Esophagus mucosa (tissue), 1 donor: ENCODE measurements around the gene COX15. TPM values are rescaled to one million over a fixed set of nuclear protein-coding genes. Genes with fewer than 3 reads are reported as not detected.
"Not testable (repeated sequence)": the region's sequence is repeated elsewhere in the genome, so short reads cannot be mapped to it uniquely, and the experiment has no call there.

Experiments used
- ATAC-seq: fragments of 200-7000 bp; cut with Tn5 transposase; one replicate; pipeline ENCODE4 v1.9.1; 2020
- total RNA-seq: library from RNA; stranded (reverse); gene quantifications from one replicate; pipeline ENCODE4 v1.2.4, GENCODE V29; 2023
- donor health status: DM: yes; HTN: yes; CAD: no.

Gene COX15
- total RNA-seq, result 28.5 TPM

- ATAC-seq, result peak; percentile 93
Observed at GRCh38 chr10:99732033-99732842, at the start of gene COX15, which contains the start of gene CUTC. COX15 (minus strand) TSS chr10:99732127; CDS start chr10:99732049, 78 bp downstream. CUTC (plus strand) TSS chr10:99732234; CDS start chr10:99732349, 115 bp downstream.

- peak; percentile 31 for ATAC-seq
Observed at GRCh38 chr10:99779335-99779734, 47.4 kb upstream of the COX15 start.

GRCh38 chr10:99777918-99778714 is 46.2 kb upstream of the COX15 start:
- ATAC-seq, result peak; percentile 50

GRCh38 chr10:99775850-99776249 is 43.9 kb upstream of the COX15 start:
- peak; percentile 88 for ATAC-seq

GRCh38 chr10:99770408-99771045 is 38.6 kb upstream of the COX15 start:
- ATAC-seq, result no peak

GRCh38 chr10:99769706-99770105 is 37.8 kb upstream of the COX15 start:
- no peak for ATAC-seq

GRCh38 chr10:99768556-99768955 is 36.6 kb upstream of the COX15 start:
- no peak for ATAC-seq

GRCh38 chr10:99767901-99768300 is 36.0 kb upstream of the COX15 start:
- ATAC-seq, result no peak

- no peak for ATAC-seq
Observed at GRCh38 chr10:99766302-99766681, 34.4 kb upstream of the COX15 start.

GRCh38 chr10:99765672-99766301 is 33.9 kb upstream of the COX15 start:
- ATAC-seq, result no peak

- ATAC-seq, result no peak
Observed at GRCh38 chr10:99761365-99761764, 29.4 kb upstream of the COX15 start.

- ATAC-seq, result peak; percentile 87
Observed at GRCh38 chr10:99760321-99760720, 28.4 kb upstream of the COX15 start.

- ATAC-seq, result no peak
Observed at GRCh38 chr10:99758211-99758891, 26.4 kb upstream of the COX15 start.

- ATAC-seq, result no peak
Observed at GRCh38 chr10:99756159-99756558, 24.2 kb upstream of the COX15 start.

GRCh38 chr10:99754670-99755069 is 22.7 kb upstream of the COX15 start:
- no peak for ATAC-seq

GRCh38 chr10:99750641-99751040 is 18.7 kb upstream of the COX15 start:
- ATAC-seq, result no peak

- ATAC-seq, result no peak
Observed at GRCh38 chr10:99748823-99749451, 17.0 kb upstream of the COX15 start.

- not testable (repeated sequence) for ATAC-seq
Observed at GRCh38 chr10:99746166-99746565, 14.2 kb upstream of the COX15 start.

GRCh38 chr10:99743841-99744240 is 11.9 kb upstream of the COX15 start:
- ATAC-seq, result no peak

GRCh38 chr10:99742701-99743100 is 10.8 kb upstream of the COX15 start:
- no peak for ATAC-seq

GRCh38 chr10:99742254-99742653 is 10.3 kb upstream of the COX15 start:
- no peak for ATAC-seq
